ENCODE results near the gene RBPJL.
A peak's percentile ranks its signal among the peaks of the same experiment; 100 is the strongest.

The RBPJL gene

GRCh38 chr20:45315672-45316071, 9.0 kb downstream of the RBPJL start:
- DNase-seq = no peak
- intact Hi-C loops (cut with DNase I) = no loop called here

DNA sequence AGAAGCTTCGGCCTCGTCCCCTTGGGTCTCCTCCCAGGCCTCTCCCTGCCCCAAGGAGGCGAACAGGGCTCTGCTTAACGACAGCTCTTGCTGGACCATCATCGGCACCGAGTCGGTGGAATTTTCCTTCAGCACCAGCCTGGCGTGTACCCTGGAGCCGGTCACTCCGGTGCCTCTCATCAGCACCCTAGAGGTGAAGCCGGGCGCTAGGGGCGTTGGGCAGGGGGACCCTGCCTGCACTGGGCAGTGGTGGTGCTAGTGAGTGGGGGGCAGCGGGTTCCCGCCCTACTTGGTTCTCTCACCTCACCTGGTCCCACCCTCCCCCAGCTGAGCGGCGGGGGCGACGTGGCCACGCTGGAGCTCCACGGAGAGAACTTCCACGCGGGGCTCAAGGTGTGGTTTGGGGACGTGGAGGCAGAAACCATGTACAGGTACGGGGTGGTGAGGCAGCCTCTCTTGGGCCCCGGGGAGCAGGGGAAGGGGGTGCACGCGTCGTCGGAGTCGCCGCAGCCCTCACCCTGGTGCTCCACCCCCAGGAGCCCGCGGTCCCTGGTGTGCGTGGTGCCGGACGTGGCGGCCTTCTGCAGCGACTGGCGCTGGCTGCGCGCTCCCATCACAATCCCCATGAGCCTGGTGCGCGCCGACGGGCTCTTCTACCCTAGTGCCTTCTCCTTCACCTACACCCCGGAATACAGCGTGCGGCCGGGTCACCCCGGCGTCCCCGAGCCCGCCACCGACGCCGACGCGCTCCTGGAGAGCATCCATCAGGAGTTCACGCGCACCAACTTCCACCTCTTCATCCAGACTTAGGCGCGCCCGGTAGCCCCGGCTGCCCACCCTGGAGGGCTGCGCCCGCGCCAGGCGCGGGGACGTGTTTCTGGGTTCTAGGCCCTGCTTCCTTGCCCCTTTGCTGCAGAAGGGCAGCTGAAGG, 9.8 kb downstream of the RBPJL start:
- intact Hi-C loops (cut with DNase I) = no loop called here
- no peak for DNase-seq

DNA sequence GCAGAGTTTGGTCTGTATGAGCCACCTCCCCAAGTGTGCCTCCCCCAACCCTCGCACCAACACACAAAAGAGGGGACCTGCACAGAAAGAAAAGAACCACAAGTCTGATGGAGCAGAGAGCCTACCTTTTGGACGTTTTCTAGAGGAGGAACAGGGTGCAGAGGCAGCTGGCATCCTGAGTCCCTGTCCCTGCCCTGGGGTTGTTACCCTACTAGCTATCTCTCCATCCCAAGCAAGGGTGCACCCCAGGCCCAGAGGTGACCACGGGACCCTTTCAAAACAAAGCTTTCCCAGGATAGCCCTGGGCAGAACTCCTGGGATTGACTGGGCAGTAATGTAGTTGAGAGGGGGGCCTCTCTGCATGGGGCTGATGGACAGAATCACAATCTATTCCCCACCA, 11.2 kb downstream of the RBPJL start:
- intact Hi-C loops (cut with DNase I) = no loop called here
- no peak for DNase-seq

GRCh38 chr20:45318386-45318939, 11.8 kb downstream of the RBPJL start:
- intact Hi-C loops (cut with DNase I) = no loop called here
- DNase-seq = no peak

DNA sequence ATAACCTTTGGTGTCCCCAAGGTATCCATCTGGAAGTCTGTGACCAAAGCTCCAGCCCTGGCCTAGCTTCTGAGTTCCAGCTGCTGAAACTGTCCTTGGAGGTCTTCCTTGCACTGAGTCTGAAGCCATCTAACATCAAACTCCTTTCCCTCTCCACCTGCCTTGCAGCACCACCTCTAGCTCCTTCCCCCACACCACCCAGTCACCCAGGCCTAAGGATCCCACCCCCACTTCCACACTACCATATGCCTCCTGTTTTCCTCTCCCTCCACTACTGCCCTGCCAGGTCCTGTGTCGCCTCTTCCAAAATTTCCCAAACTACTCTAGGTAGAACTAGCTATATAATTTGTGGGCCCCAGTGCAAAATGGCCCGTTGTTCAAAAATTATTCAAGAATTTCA, 12.3 kb downstream of the RBPJL start:
- intact Hi-C loops (cut with DNase I) = loop anchor here (1.0 kb wide), 1 partner anchor 452 kb away; no protein-coding TSS in a partner anchor
- DNase-seq = no peak

- DNase-seq = no peak
- intact Hi-C loops (cut with DNase I) = loop anchor here (5.0 kb wide), 1 partner anchor 116 kb away; no protein-coding TSS in a partner anchor
These were observed 14.4 kb downstream of the RBPJL start for GRCh38 chr20:45320948-45321595.

- DNase-seq = peak in 6 of 10 donors; percentile 47 to 91 (median 57)
- intact Hi-C loops (cut with DNase I) = loop anchor here (2.0 to 5.0 kb wide), 2 partner anchors 50 to 114 kb away; no protein-coding TSS in a partner anchor
These were observed 16.3 kb downstream of the RBPJL start for GRCh38 chr20:45322952-45323383.

DNA sequence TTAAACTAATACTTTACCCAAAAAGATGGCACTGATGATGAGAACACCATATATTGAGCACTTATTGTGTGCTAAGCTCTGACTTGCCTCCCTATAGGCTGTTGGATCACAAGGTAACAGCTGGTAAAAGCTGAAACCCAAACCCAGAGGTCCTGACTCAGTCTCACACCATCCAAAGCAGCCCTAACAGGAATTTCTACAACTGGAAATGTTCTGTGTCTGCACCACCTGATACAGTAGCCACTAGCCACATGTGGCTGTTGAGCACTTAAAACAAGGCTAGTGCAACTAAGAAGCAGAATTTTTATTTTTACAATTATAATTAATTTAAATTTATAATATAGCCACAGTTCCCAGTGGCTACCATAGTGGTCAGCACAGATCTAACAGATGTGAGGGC, 17.1 kb downstream of the RBPJL start:
- peak in 1 of 10 donors; percentile 2 for DNase-seq
- intact Hi-C loops (cut with DNase I) = loop anchor here (2.0 to 5.0 kb wide), 2 partner anchors 49 to 114 kb away; no protein-coding TSS in a partner anchor

- peak in 1 of 10 donors; percentile 67 for DNase-seq
- intact Hi-C loops (cut with DNase I) = no loop called here
These were observed 18.7 kb downstream of the RBPJL start for GRCh38 chr20:45325371-45325770.

- intact Hi-C loops (cut with DNase I) = no loop called here
- DNase-seq = peak in 1 of 10 donors; percentile 22
These were observed 21.8 kb downstream of the RBPJL start for GRCh38 chr20:45328451-45328850.

GRCh38 chr20:45329497-45330319, 23.1 kb downstream of the RBPJL start:
- no peak for DNase-seq
- intact Hi-C loops (cut with DNase I) = no loop called here

DNA sequence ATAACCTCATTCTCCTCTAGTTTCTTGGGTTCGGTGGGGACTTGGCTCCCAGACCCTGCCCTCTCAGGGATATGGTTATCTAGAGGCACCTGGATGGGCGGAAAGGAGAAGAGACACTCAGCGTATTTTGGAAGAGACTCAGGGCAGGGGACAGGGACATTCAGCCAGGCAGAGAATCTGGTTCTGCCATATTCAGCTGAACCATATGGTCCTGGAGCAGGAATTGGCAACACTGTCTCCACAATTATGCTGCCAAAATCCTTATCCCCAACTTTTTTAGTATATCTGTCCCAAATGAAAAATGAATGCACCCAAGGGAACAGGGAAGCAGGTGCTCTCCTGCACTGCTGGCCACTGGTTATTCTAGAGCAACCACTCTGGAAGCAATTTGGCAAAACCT, 23.8 kb downstream of the RBPJL start:
- DNase-seq = no peak
- intact Hi-C loops (cut with DNase I) = no loop called here

- intact Hi-C loops (cut with DNase I) = no loop called here
- no peak for DNase-seq
These were observed 30.1 kb downstream of the RBPJL start for GRCh38 chr20:45336530-45337366.

DNA sequence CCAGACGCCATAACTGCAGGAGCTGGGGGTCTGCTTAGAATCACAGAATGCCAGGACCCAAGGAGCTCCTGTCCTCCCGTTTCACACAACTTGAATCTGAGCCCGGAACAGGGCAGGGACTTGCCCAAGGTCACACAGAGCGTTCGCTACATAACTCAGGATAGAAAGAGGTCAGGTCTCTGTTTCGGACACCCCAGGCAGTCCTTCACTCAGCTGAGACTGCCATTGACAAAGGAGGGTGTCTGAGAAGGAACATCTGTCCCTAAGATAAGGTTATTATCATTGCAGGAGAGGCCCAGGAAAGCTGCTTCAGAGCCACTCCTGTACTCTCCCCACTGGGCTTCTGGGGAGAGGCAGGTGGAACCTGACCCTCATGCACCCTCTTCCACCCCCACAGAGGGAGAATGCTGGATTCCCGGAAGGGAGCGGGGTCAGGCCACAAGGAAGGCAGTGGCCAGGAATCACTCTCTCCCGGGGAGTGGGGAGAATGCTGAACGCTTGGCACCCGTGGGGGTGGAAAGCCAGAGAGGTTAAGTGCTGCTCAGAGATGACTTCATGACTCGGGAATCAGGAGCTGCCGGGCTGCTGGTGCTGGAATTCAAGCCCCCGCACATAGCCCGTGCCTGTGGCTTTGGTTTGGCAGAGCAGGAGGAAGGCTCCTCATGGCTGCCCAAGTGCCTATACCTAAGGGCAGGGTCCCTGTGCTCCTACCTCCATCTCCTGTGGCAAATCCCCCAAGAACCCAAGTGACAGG, 30.9 kb downstream of the RBPJL start:
- intact Hi-C loops (cut with DNase I) = no loop called here
- no peak for DNase-seq

DNA sequence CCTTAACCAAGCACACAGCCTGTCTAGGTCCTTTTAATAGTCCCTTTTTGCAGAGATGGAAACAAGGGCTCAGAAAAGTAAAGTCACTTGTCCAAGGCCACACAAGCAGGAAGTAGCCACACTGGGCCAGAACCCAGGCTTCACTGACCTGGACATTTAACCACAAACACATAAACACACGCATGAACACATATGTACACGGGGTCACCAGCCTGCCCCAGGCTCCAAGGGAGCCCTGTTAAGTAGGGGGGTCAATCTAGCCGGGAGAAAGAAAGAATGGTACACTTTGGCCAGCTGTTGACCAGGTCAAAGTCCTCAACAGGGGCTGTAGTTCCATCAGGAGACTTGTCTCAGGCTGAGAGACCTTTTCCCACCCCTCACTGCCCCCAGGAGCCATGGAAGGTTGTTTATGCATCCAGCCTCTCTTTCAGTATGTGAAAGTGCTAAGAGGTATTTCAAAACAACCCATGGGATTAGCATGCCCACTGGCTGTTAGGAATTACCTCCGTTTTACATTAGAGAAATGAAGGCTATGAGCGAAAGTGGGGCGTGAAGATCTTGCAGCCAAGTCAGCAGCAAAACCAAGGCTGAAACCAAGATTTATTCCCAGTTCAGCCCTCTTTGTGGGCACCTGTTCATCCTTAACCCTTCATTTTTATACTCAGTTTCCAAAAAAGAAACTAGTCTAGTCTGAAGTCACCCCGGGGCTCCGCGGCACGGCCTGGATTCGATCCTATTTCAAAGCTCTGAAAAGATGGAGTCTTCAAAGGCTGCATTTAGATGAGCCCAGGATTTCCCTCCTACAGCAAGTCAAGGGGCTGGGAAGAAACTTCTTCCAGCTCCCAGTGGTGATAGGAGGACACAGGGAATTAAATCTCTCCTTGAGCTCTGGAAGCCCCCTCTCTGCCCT, 31.7 kb downstream of the RBPJL start:
- no peak for DNase-seq
- intact Hi-C loops (cut with DNase I) = no loop called here

- peak in 1 of 10 donors; percentile 22 for DNase-seq
- intact Hi-C loops (cut with DNase I) = no loop called here
These were observed 32.4 kb downstream of the RBPJL start for GRCh38 chr20:45339084-45339483.

- peak in 1 of 10 donors; percentile 36 for DNase-seq
- intact Hi-C loops (cut with DNase I) = no loop called here
These were observed 33.2 kb downstream of the RBPJL start for GRCh38 chr20:45339799-45340198.

Measured in posterior cingulate gyrus (tissue), 11 donors.